Measurements from ENCODE around the gene SESTD1. TPM values are rescaled to one million over a fixed set of nuclear protein-coding genes. Genes with fewer than 3 reads are reported as not detected.
A peak's percentile ranks its signal among the peaks of the same experiment; 100 is the strongest.
"Not testable (repeated sequence)": the region's sequence is repeated elsewhere in the genome, so short reads cannot be mapped to it uniquely, and the experiment has no call there.

Gene SESTD1
- total and polyA plus RNA-seq, 2 donors: 41.1 to 81.0 TPM

GRCh38 chr2:179261151-179261825 is 3.3 kb downstream of the SESTD1 start:
- no peak for DNase-seq (ENCODE audit: extremely low spot score)
- Histone ChIP-seq H3K36me3 (ENCODE audit: insufficient read depth) (no peaks in the 10 kb centered on the region), H3K27ac (ENCODE audit: low read depth) (no peak overlapping the region), H3K4me3 (ENCODE audit: low read depth, low read length) (no peak overlapping the region), H3K4me1 (ENCODE audit: insufficient read depth) (no peaks in the 10 kb centered on the region)
- WGBS: 78% methylated on average over 2 of the region's 2 CpGs

- no peaks in the 10 kb centered on the region for H3K36me3 ChIP-seq (ENCODE audit: insufficient read depth)
- no peak overlapping the region for H3K27ac ChIP-seq (ENCODE audit: low read depth)
- H3K4me3 ChIP-seq (ENCODE audit: low read depth, low read length): no peak overlapping the region
- DNase-seq (ENCODE audit: extremely low spot score): no peak
- H3K4me1 ChIP-seq (ENCODE audit: insufficient read depth): no peaks in the 10 kb centered on the region
- WGBS: 64% methylated on average over 3 of the region's 3 CpGs
Observed at GRCh38 chr2:179260224-179260623, 4.4 kb downstream of the SESTD1 start.

GRCh38 chr2:179255129-179255528 is 9.5 kb downstream of the SESTD1 start:
- H3K36me3 ChIP-seq (ENCODE audit: insufficient read depth): no peaks in the 10 kb centered on the region
- H3K4me3 ChIP-seq (ENCODE audit: low read depth, low read length): no peak overlapping the region
- WGBS: 84% methylated on average over 1 of the region's 1 CpG
- H3K4me1 ChIP-seq (ENCODE audit: insufficient read depth): no peaks in the 10 kb centered on the region
- no peak overlapping the region for H3K27ac ChIP-seq (ENCODE audit: low read depth)
- DNase-seq (ENCODE audit: extremely low spot score): no peak

DNA sequence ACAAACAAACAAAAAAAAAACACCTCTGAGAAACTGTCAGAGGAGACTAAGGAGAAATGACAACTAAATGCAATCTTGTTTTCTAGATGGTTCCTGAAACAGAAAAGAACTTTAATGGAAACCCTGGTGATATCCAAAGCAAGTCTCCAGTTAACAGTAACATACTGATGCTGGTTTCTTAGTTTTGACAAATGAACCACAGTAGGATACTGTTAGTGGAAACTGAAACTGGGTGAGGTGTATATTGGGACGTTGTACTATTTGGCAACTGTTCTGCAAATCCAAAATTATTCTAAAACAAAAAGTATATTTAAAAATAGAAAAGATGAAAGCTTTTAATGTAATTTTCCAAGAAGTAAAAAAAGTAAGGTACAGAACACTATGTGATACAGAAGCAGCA is 11.4 kb downstream of the SESTD1 start:
- no peak overlapping the region for H3K4me3 ChIP-seq (ENCODE audit: low read depth, low read length)
- no peak for DNase-seq (ENCODE audit: extremely low spot score)
- WGBS: 16% methylated on average over 1 of the region's 1 CpG
- H3K36me3 ChIP-seq (ENCODE audit: insufficient read depth): no peaks in the 10 kb centered on the region
- peak overlapping the region; percentile 2 for H3K27ac ChIP-seq (ENCODE audit: low read depth)
- no peaks in the 10 kb centered on the region for H3K4me1 ChIP-seq (ENCODE audit: insufficient read depth)

DNA sequence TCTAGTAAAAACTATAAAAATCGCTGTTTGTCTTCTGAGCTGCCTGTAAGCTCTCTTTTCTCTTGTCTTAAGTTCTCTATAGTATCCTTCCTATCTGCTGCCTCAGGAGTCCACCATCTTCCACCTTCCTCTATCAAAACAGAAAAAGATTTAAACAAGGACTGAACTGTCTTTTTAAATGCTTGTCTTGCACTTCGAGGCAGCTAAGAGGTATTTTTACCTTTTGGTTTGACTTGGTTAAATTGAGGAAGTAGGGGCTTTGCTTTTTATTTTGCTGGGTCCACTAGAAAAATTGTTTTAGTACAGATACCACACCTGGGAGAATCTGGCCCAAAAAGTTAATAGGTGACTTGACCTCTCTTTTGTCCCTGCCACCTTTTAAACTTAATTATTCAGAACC is 12.2 kb downstream of the SESTD1 start:
- DNase-seq (ENCODE audit: extremely low spot score): no peak
- Histone ChIP-seq H3K27ac (ENCODE audit: low read depth) (no peak overlapping the region), H3K4me1 (ENCODE audit: insufficient read depth) (no peaks in the 10 kb centered on the region), H3K36me3 (ENCODE audit: insufficient read depth) (no peaks in the 10 kb centered on the region), H3K4me3 (ENCODE audit: low read depth, low read length) (no peak overlapping the region)
- WGBS: 52% methylated on average over 2 of the region's 2 CpGs

DNA sequence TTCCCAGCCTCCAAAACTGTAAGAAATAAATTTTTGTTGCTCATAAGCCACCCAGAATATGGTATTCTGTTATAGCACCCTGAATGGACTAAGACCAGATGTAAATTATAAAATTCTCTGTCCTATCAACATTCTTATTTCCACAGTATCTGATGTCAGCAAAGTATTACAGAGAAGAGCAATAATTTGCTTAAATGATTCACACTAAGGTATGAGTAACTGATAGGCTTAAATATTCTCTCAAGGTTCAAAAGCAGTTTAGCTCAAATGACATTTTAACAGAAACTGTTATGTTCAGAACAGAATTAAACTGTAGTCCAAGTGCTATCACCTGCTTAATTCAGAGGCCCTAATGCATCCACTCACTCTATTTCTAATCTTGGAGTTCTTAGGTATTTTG is 12.8 kb downstream of the SESTD1 start:
- DNase-seq (ENCODE audit: extremely low spot score): no peak
- Histone ChIP-seq H3K4me1 (ENCODE audit: insufficient read depth) (no peaks in the 10 kb centered on the region), H3K27ac (ENCODE audit: low read depth) (no peak overlapping the region), H3K4me3 (ENCODE audit: low read depth, low read length) (no peak overlapping the region), H3K36me3 (ENCODE audit: insufficient read depth) (no peaks in the 10 kb centered on the region)

DNA sequence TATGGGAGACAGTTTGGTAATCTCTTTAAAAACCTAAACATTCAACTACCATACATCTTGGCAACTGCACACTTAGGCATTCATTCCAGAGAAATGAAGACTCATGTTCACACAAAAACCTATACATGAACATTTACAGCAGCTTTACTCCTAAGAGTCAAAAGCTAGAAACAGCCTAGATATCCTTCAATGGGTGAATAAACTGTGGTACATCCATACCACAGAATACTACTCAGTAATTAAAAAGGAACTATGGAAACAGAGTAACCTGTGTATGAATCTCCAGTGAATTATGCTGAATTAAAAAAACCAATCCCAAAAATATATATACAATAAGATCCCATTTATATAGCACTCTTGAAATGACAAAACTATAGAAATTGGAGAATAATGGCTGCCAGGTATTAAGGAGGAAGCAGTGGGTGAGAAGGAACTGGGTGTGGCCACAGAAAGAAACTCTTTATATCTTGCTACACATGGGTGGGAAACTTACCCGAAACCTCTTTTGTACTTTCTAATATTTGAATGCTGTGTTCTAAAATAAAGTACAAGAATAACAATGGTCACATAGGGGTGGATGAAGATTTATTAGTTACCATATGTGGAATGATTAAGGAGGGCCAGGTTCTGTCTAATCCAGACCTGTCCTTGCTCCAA is 13.7 kb downstream of the SESTD1 start:
- H3K4me3 ChIP-seq (ENCODE audit: low read depth, low read length): no peak overlapping the region
- H3K27ac ChIP-seq (ENCODE audit: low read depth): no peak overlapping the region
- no peak for DNase-seq (ENCODE audit: extremely low spot score)
- H3K36me3 ChIP-seq (ENCODE audit: insufficient read depth): no peaks in the 10 kb centered on the region
- no peaks in the 10 kb centered on the region for H3K4me1 ChIP-seq (ENCODE audit: insufficient read depth)
- WGBS: 49% methylated on average over 1 of the region's 1 CpG

GRCh38 chr2:179250095-179250494 is 14.5 kb downstream of the SESTD1 start:
- no peak overlapping the region for H3K4me3 ChIP-seq (ENCODE audit: low read depth, low read length)
- H3K4me1 ChIP-seq (ENCODE audit: insufficient read depth): no peaks in the 10 kb centered on the region
- H3K27ac ChIP-seq (ENCODE audit: low read depth): no peak overlapping the region
- WGBS: 93% methylated on average over 3 of the region's 3 CpGs
- no peaks in the 10 kb centered on the region for H3K36me3 ChIP-seq (ENCODE audit: insufficient read depth)
- no peak for DNase-seq (ENCODE audit: extremely low spot score)

GRCh38 chr2:179248024-179248348 is 16.6 kb downstream of the SESTD1 start:
- no peak overlapping the region for H3K27ac ChIP-seq (ENCODE audit: low read depth)
- no peaks in the 10 kb centered on the region for H3K36me3 ChIP-seq (ENCODE audit: insufficient read depth)
- no peak for DNase-seq (ENCODE audit: extremely low spot score)
- WGBS: 79% methylated on average over 1 of the region's 1 CpG
- no peak overlapping the region for H3K4me3 ChIP-seq (ENCODE audit: low read depth, low read length)
- no peaks in the 10 kb centered on the region for H3K4me1 ChIP-seq (ENCODE audit: insufficient read depth)

GRCh38 chr2:179247318-179248023 is 17.2 kb downstream of the SESTD1 start:
- 92% methylated on average over 2 of the region's 2 CpGs for WGBS
- no peak for DNase-seq (ENCODE audit: extremely low spot score)
- H3K36me3 ChIP-seq (ENCODE audit: insufficient read depth): no peaks in the 10 kb centered on the region
- no peaks in the 10 kb centered on the region for H3K4me1 ChIP-seq (ENCODE audit: insufficient read depth)
- H3K27ac ChIP-seq (ENCODE audit: low read depth): no peak overlapping the region
- no peak overlapping the region for H3K4me3 ChIP-seq (ENCODE audit: low read depth, low read length)

- H3K4me3 ChIP-seq (ENCODE audit: low read depth, low read length): not testable (repeated sequence)
- WGBS: 86% methylated on average over 10 of the region's 10 CpGs
Observed at GRCh38 chr2:179245843-179246242, 18.8 kb downstream of the SESTD1 start.

GRCh38 chr2:179243046-179243445 is 21.6 kb downstream of the SESTD1 start:
- Histone ChIP-seq H3K4me3 (ENCODE audit: low read depth, low read length) (no peak overlapping the region), H3K36me3 (ENCODE audit: insufficient read depth) (no peaks in the 10 kb centered on the region), H3K4me1 (ENCODE audit: insufficient read depth) (no peaks in the 10 kb centered on the region), H3K27ac (ENCODE audit: low read depth) (no peak overlapping the region)
- DNase-seq (ENCODE audit: extremely low spot score): no peak
- 82% methylated on average over 1 of the region's 1 CpG for WGBS

More at GRCh38 chr2:179245843-179246242, 18.8 kb downstream of the SESTD1 start:
- H3K36me3 ChIP-seq (ENCODE audit: insufficient read depth); H3K4me1 ChIP-seq (ENCODE audit: insufficient read depth); H3K27ac ChIP-seq (ENCODE audit: low read depth); DNase-seq (ENCODE audit: extremely low spot score): not testable (repeated sequence)

DNA sequence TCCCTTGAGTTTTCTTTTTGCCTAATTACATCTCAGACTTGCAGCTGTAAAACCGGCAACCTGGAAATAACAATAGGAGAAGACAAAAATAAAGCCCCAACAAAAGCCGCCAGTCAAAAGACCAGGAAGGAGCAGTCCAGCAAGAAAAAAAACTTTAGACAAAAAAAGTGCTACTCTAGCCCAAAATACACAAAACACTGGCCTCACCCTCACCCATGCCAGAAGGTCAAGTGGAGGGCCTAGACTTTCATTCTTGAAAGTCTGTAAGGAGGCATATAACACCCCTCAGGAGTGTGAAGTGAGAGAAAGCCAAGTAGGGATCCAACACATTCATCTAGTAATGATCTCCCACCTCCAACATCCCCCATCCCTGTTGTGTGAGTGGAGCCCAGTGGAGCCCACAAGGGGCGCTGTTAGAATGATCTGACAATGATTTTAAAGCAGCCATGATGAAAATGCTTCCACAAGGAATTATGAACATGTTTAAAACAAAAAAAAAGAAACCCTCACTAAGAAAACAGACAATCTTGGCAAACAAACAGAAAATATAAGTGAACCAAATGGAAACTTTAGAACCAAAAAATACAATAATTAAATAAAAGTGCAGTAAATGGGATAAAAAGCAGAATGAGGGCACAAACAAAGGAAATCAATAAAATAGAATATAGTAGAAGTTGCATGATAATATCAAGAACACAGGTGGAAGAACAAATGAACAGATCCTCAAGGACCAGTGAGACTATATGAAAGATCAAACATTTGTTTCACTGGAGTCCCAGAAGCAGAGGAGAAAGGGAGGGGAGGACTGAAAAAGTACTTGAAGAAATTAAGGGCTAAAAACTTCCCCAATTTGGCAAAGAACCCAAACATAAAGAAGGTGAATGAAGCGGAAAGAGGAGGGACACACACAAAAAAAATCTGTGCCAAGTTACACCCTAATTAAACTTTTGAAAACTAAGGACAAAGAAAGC is 23.9 kb downstream of the SESTD1 start:
- Histone ChIP-seq H3K36me3 (ENCODE audit: insufficient read depth) (no peaks in the 10 kb centered on the region), H3K4me1 (ENCODE audit: insufficient read depth) (no peaks in the 10 kb centered on the region), H3K4me3 (ENCODE audit: low read depth, low read length) (no peak overlapping the region), H3K27ac (ENCODE audit: low read depth) (no peak overlapping the region)
- WGBS: 86% methylated on average over 4 of the region's 4 CpGs
- no peak for DNase-seq (ENCODE audit: extremely low spot score)

Measured in urinary bladder (tissue), 4 donors.